NK-92 treated with Interleukin-12 subunit alpha and Interleukin-12 subunit beta, amount 100 ng/mL, for 24 hours (cell line): ENCODE results near the gene CYP4B1.

Experiments used
- DNase-seq: peaks from one replicate; lab custom pipeline; 2025; lab: John Stamatoyannopoulos, UW

Gene CYP4B1

GRCh38 chr1:46797696-46798470 lies 963 bp upstream of the CYP4B1 start:
- no peak for DNase-seq

DNA sequence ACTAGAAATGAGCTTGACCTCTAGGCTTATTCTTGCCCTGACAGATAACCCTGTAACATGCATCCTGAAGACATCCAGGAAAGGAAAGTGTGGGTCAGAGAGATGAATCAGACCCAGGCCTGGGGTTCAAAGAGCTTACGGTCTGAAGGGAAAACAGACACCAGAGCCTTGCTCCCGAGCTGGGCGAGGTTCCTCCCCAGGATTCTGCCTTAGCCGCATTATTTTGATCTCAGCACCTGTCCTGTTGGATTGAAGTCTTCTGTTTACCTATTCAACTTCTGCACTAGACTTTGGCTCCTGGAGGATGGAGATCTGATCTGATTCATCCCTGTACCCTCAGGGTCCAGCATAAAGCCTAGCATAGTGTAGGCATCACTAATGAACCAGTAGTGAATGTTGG lies 1.9 kb downstream of the CYP4B1 start:
- DNase-seq, result no peak

- no peak for DNase-seq
These were observed 2.6 kb downstream of the CYP4B1 start for GRCh38 chr1:46801323-46802055.

- no peak for DNase-seq
These were observed 3.2 kb downstream of the CYP4B1 start for GRCh38 chr1:46802081-46802480.

GRCh38 chr1:46802901-46803574 lies 4.2 kb downstream of the CYP4B1 start:
- no peak for DNase-seq

DNA sequence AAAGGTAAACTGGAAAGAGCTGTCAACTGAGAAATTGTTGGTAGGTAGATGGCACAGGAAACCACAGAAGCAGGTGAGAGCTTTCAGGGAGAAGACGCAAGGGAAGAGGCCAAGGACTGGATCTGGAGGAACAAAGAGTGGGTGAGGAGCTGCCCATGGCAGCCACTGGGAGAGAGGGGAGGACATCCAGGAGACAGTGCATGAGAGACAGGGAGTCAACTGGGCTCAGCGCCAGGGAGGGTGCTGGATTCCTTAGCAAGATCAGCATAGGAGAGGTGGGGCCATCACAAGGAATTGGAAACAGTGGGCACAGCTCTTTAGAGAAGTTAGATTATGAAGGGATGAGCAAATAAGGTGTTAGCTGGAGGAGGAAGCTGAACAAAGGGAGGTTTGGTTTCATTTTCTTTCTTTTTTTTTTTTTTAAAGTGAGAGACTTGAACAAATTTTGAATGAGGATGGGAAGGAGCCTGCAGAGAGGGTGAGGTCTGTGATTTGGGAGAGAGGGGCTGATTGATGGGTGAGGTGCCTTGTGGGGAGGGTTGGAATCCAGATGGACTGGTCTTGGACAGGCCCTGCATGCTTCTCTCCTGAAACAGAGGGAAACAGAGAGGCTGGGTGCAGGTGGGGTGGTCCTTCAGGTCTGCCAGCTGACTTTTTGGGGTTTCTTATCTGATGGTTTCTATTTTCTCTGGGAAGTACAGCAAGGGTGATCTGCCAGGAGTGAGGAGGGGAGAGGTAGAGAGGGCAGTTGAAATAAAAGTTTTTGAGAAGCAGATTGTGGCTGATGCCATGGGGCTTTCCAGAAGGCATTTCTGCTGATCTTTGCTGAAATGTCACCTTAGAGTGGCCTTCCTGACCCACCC lies 5.4 kb downstream of the CYP4B1 start:
- DNase-seq, result no peak

- DNase-seq, result no peak
These were observed 6.1 kb downstream of the CYP4B1 start for GRCh38 chr1:46804926-46805325.

DNA sequence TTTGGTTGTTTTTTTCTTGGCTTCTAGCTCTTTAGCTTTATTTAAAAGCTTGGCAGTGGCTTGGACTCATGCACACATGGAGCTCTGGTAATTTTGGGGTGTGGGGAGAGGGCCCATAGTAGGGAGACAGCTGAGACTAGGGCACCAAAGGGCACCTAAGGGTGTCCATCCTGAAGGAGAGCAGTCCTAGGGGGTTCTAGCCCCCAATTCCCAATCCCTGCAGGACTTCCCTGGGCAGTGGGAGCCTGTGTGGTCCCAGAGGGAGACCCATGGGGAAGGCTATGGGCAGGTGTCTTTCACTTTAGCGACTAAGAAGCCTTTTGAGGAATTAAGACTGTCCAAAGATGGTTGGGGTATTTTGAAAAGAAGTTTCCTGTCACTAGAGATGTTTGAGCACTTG lies 6.9 kb downstream of the CYP4B1 start:
- DNase-seq, result no peak

- no peak for DNase-seq
These were observed 7.6 kb downstream of the CYP4B1 start for GRCh38 chr1:46806196-46807020.

DNA sequence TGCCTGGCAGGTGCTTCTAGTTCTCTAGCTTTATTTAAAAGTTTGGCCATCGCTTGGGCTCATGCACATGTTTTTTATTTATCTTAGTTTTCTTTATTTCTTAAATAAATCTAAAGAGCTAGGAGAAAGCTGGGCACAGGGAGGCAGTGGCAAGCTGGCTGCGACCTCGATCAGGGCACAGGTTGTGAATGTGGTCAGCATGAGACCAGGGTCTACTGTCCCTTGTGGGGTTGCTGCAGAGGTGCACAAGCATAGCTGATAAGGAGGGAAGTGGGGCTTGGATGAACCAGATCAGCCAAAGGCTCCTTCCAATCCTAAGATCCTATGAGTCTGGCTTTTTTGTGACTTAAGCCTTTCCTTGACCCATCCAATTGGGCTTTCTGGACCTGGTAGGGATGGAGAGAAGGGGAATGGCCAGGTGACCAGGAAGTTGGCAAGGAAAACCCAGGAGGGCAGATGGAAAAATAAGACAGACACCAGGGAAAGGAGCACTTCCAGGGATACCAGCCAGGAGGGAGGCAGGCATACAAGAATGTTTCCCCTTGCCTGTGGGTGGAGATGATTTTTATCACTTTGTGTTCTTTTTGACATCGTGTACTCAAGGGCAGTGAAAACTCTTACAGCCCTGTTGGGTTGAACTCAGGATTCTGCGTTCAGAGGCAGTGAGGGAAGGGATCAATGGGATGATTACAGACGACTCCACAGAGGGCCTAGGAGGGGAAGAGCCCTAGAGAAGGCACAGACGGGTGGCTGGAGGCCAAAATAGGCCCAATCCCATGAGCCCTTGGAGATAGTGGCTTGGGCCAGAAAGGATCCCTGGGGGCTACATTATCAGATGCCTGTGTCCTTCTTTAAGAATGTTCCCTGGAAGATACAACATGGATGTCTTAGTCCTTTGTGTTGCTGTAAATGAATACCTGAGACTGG lies 8.5 kb downstream of the CYP4B1 start:
- DNase-seq, result no peak

GRCh38 chr1:46809071-46809470 lies 10.2 kb downstream of the CYP4B1 start:
- no peak for DNase-seq

- no peak for DNase-seq
These were observed 11.1 kb downstream of the CYP4B1 start for GRCh38 chr1:46809904-46810303.

- DNase-seq, result no peak
These were observed 11.8 kb downstream of the CYP4B1 start for GRCh38 chr1:46810596-46810995.

DNA sequence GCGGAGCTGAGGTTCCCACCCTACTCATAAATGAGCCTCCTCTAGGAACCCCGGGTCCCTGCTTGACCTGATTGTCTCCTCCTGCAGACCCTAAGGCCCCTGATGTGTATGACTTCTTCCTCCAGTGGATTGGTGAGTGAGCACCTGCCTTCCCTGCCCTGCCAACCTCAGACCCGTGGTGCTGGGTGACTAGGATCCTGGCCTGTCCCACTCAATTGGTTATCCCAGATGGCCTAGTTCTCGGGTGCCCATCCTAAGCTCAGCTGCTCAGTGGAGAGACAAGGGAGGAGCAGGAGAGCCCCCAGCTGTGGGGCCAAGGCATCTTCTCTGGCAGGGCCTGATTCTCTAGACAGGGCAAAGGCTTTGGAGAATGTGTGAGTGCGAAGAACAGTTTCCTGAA lies 12.2 kb downstream of the CYP4B1 start:
- DNase-seq, result no peak

DNA sequence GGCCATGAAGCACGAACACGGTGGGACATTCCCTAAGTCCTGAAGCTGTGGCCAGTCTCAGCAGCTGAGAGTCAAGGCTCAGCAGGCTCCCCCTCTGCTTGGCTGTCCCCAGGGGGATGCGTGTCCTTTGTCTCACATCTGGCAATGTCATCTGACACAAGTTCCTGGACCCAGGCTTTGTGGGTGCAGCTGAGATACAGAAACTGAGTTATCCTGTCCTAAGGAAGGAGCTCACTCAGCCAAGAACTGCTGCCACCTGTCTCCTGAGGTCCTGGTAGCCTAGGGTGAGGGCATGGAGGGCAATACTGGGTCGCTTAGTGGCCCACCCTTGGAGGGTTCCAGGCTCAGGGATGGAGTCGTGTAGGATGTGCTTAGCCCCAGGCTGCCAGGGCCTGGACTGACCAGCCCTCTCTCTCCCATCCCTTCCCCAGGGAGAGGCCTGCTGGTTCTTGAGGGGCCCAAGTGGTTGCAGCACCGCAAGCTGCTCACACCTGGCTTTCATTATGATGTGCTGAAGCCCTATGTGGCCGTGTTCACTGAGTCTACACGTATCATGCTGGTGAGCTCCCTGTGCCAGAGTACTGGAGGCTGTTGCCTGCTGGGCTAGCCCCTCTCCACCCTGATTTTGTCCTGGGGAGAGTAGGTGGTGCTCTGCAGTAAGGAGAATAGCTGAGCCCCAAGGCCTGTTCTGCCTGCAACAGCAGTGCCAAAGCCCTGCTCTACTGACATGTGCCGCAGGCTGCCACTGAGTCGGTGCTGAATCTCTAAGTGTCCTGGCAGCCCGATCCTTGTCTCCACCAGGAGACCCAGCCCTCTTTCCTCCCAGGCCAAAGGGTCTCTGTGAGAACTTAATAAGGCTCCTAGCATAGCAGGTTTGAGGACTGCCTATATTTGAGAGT lies 13.5 kb downstream of the CYP4B1 start:
- DNase-seq, result no peak

DNA sequence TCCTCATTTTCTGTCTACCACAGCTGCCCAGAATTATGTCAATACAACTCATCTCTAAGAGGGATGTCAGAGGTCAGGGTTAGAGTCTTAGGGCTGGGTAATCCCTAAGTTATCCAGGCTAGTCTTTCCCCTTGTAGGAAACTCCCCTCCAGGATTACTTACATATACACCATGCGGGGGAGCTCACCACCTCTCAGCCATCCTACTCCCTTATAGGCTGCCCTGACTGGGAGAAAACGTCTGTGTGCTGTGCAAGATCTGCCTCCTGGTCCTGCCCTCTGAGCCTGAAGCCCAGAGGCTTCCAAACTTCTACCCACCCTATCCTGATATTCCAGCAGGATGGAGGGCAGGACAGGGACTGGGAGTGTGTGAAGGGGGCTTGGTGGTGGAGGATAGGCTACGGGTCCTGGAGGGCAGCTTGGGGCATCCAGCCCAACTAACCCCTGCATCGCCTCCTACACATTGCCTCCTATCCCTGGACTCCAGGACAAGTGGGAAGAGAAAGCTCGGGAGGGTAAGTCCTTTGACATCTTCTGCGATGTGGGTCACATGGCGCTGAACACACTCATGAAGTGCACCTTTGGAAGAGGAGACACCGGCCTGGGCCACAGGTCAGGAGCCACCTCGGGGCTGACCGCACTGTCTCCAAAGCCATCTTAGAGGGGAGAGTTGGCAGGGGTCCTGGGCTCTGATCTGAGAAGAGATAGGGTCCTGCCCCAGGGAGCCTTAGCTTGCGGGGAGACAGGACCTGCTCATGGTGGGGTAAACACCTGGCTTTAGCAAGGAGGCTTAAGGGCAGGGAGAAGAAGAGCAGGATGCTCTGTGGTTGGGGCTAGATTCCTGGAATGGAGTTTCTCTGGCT lies 14.4 kb downstream of the CYP4B1 start:
- no peak for DNase-seq

DNA sequence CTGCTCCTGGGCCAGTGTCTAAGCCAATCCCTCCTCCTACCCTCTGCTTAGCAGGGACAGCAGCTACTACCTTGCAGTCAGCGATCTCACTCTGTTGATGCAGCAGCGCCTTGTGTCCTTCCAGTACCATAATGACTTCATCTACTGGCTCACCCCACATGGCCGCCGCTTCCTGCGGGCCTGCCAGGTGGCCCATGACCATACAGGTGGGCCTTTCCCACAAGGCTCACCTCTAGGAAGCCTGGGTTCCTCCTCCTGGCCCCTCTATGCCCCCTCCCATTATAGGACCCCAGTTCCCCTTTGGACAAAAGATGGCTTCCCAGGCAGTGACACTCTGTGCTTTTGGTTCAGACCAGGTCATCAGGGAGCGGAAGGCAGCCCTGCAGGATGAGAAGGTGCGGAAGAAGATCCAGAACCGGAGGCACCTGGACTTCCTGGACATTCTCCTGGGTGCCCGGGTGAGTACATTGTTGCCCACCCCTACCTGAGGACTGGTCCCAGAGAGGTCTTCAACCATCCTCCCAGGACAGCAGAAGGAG lies 15.1 kb downstream of the CYP4B1 start:
- no peak for DNase-seq

GRCh38 chr1:46815133-46815532 lies 16.3 kb downstream of the CYP4B1 start:
- DNase-seq, result no peak
